Activated CD4-positive, alpha-beta memory T cell treated with anti-CD3 and anti-CD28 coated beads, Interleukin-2, amount 10 ng/mL, durations not matched to agents 7 days and 5 days (primary cell): Measurements from ENCODE around the gene FSTL1. TPM values are rescaled to one million over a fixed set of nuclear protein-coding genes. Genes with fewer than 3 reads are reported as not detected.

Experiments
- CTCF ChIA-PET: fragments of 350-600 bp; sonication (Branson Sonifier 250); formaldehyde crosslinking; loops from one replicate; lab custom pipeline; 2021; ENCODE audit warnings: antibody characterized with exemption, inconsistent platforms; lab: Charles Lee
- POLR2A ChIA-PET: fragments of 350-600 bp; sonication (Branson Sonifier 250); formaldehyde crosslinking; loops from one replicate; lab custom pipeline; 2021; ENCODE audit warnings: antibody characterized with exemption; lab: Charles Lee
- DNase-seq: peaks from one replicate; pipeline ENCODE4 v3.0.0-alpha.2; 2020
- H3K27ac Mint-ChIP-seq: one replicate; pipeline ENCODE4 v1.8.0; 2021; ENCODE audit warnings: mild to moderate bottlenecking, mixed read lengths
- H3K27me3 Mint-ChIP-seq: one replicate; pipeline ENCODE4 v1.8.0; 2021; ENCODE audit warnings: mixed read lengths
- H3K36me3 Mint-ChIP-seq: one replicate; pipeline ENCODE4 v1.8.0; 2021; ENCODE audit warnings: low read depth, mixed read lengths
- H3K4me1 Mint-ChIP-seq: one replicate; pipeline ENCODE4 v1.8.0; 2021; ENCODE audit warnings: mixed read lengths
- H3K4me3 Mint-ChIP-seq: one replicate; pipeline ENCODE4 v1.8.0; 2021; ENCODE audit warnings: mild to moderate bottlenecking, mixed read lengths
- H3K9me3 Mint-ChIP-seq: one replicate; pipeline ENCODE4 v1.8.0; 2021; ENCODE audit warnings: mixed read lengths
- total RNA-seq, 2 experiments: library from RNA; stranded (reverse); gene quantifications; one replicate each; pipeline ENCODE4 v1.2.3, GENCODE V29; 2021

Gene FSTL1
- under 1 TPM; 0.30 to 0.35 TPM for total RNA-seq

DNA sequence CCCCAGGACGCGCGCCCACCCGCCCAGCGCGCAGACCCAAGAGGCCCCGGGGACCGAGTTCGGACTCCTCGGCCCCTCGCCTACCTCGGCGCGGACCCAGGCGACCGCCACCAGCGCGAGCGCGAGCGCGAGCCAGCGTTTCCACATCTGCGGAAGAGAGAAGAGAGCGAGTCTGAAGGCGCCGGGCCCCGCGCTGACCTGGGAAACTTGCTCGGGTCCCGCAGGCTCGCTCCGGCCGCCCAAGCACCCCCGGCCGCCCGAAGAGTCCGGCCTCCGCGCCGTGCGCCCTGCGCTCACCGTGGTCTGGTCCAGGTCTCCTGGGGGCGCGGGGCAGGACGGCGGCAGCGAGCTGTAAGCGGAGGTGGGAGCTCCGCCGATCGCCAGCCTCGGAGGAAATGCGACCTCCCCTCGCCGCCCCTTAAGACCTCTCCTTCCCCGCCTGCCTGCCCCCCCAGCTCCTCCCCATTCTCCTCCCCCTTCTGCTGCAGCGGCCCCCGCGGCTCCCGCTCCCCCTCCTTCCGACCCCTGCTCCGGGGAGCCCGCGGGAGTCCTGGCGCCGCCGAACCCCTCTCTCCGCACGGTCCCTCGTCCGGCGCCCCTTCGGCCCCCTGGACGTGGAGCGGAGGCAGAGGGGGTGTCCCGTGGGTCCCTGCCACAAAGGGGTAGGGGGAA is at the start of gene FSTL1:
TSS of gene FSTL1 (minus strand) at position 393 of the 672 bp plus-strand sequence. CDS start at position 147, 246 bp downstream.
- DNase-seq, result no peak
- Mint-ChIP-seq H3K9me3 (no peaks in the 10 kb centered on the region), H3K27ac (no peak within 1 kb of the TSS), H3K4me3 (peak within 1 kb of the TSS; percentile 69), H3K36me3 (no peaks in the 10 kb centered on the region), H3K27me3 (peaks cover 56% of the 10 kb centered on the region), H3K4me1 (peaks cover 12% of the 10 kb centered on the region)
- CTCF ChIA-PET, result no interaction called here
- POLR2A ChIA-PET, result no interaction called here

- H3K27ac Mint-ChIP-seq, result no peak overlapping the region
- peaks cover 10% of the 10 kb centered on the region for H3K9me3 Mint-ChIP-seq
- no peaks in the 10 kb centered on the region for H3K36me3 Mint-ChIP-seq
- H3K4me3 Mint-ChIP-seq, result no peak overlapping the region
- peaks cover 3% of the 10 kb centered on the region for H3K27me3 Mint-ChIP-seq
- DNase-seq, result no peak
- no peaks in the 10 kb centered on the region for H3K4me1 Mint-ChIP-seq
- ChIA-PET POLR2A (no interaction called here), CTCF (interaction anchor here (1.1 kb wide), 1 partner anchor 10 kb away, joined by 3 read pairs; no protein-coding TSS in a partner anchor)
Measured at GRCh38 chr3:120498556-120499346, 48.0 kb upstream of the FSTL1 start.

GRCh38 chr3:120497818-120498217 is 47.0 kb upstream of the FSTL1 start:
- Mint-ChIP-seq H3K27me3 (peaks cover 3% of the 10 kb centered on the region), H3K4me3 (no peak overlapping the region), H3K4me1 (no peaks in the 10 kb centered on the region), H3K36me3 (no peaks in the 10 kb centered on the region), H3K9me3 (peaks cover 10% of the 10 kb centered on the region), H3K27ac (no peak overlapping the region)
- ChIA-PET CTCF (no interaction called here), POLR2A (no interaction called here)
- no peak for DNase-seq

DNA sequence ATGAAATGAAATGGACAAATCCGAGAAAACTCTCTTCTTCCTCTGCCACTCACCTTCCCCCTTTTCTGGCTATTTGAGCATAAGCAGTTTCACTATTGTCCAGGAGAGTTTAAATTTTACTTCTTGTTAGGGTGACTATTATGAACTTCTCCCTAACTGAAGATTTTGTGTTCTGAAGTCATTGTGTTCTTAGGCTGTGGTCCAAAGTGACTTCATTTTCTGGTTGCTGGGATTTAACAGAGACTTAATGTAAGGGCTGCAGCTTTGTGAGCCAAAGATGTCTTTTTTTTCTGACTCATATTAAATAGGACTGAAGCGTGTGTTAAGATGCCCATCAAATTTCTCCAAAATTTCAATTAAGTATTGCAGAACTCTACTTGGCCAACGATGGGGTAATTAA is 46.5 kb upstream of the FSTL1 start:
- H3K36me3 Mint-ChIP-seq, result no peaks in the 10 kb centered on the region
- no peak for DNase-seq
- CTCF ChIA-PET, result no interaction called here
- POLR2A ChIA-PET, result no interaction called here
- peaks cover 10% of the 10 kb centered on the region for H3K9me3 Mint-ChIP-seq
- H3K4me3 Mint-ChIP-seq, result no peak overlapping the region
- H3K27me3 Mint-ChIP-seq, result peaks cover 3% of the 10 kb centered on the region
- H3K4me1 Mint-ChIP-seq, result no peaks in the 10 kb centered on the region
- H3K27ac Mint-ChIP-seq, result no peak overlapping the region

DNA sequence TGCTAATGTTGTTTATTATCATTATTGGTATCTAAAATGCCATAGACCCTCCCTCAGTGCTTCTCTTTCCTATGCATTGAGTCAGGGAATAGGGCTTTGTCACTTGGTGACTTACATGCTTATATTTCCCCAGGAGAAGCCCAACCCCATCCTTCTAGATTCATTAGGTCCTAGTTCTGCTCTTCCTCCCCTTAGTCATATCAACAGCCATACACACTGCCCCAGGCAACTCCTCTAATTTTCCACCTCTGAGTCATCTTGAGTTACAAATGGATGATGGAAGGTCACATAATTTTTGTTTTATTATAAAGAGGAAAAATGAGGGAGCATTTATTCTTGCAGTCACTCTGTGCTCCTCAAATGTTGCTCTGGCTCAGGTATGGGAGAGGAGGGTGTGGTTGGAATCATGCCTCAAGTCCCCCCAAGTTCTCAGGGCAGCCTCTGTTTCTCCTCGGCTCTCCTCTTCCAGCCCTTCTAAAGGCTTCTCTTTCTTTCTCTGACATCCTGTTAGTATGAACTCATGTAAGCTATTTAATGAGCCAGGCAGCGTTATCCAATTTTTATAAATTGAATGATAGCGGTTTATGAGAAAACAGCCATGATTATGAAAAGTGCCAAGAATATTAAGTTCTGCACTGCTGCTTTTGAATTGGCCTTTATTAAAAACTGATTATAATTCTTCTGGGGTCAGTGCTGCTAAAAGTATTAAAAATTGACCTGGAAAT is 45.6 kb upstream of the FSTL1 start:
- Mint-ChIP-seq H3K4me3 (no peak overlapping the region), H3K27ac (no peak overlapping the region), H3K27me3 (peaks cover 4% of the 10 kb centered on the region), H3K4me1 (no peaks in the 10 kb centered on the region), H3K36me3 (no peaks in the 10 kb centered on the region), H3K9me3 (peaks cover 10% of the 10 kb centered on the region)
- POLR2A ChIA-PET, result no interaction called here
- DNase-seq, result no peak
- CTCF ChIA-PET, result no interaction called here

DNA sequence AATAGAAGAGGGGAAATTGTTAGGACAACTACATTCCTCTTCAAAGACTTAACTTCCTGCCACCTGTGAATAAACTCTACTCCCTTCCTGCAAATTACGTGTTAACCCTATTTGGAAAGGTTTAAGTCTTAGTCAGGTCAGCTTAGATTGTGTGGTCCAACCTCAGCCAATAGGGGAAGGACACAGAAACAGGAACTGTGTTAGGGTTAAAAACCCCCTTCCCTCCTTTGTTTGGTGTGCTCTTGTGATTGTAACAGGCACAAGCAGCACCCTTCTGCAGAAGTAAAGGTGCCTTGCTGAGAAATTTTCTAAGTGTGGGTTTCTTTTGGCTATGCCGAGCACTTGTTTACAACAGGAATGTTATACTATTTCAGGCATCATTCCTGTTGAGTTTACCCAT is 45.0 kb upstream of the FSTL1 start:
- Mint-ChIP-seq H3K27ac (no peak overlapping the region), H3K27me3 (peaks cover 11% of the 10 kb centered on the region), H3K4me3 (no peak overlapping the region), H3K36me3 (no peaks in the 10 kb centered on the region), H3K9me3 (peaks cover 10% of the 10 kb centered on the region), H3K4me1 (no peaks in the 10 kb centered on the region)
- ChIA-PET POLR2A (no interaction called here), CTCF (no interaction called here)
- DNase-seq, result no peak

DNA sequence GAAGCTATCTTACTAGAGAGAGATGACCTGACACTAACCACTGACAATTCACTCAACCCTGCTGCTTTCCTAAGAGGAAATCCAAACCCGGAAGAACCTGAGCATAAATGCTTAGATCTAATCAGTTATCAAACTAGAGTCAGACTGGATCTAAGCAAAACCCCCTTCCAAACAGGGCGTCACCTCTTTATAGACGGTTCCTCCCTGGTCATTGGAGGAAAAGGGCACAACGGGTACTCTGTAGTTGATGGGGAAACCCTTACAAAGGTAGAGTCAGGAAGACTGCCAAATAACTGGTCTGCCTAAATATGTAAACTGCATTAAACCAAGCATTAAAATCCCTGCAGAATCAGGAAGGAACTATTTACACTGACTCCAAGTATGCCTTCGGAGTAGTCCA is 41.3 kb upstream of the FSTL1 start:
- H3K4me3 Mint-ChIP-seq, result no peak overlapping the region
- peaks cover 13% of the 10 kb centered on the region for H3K27me3 Mint-ChIP-seq
- CTCF ChIA-PET, result no interaction called here
- POLR2A ChIA-PET, result no interaction called here
- no peak overlapping the region for H3K27ac Mint-ChIP-seq
- no peaks in the 10 kb centered on the region for H3K36me3 Mint-ChIP-seq
- H3K4me1 Mint-ChIP-seq, result no peaks in the 10 kb centered on the region
- no peak for DNase-seq
- peaks cover 10% of the 10 kb centered on the region for H3K9me3 Mint-ChIP-seq

- Mint-ChIP-seq H3K4me1 (no peaks in the 10 kb centered on the region), H3K9me3 (peaks cover 4% of the 10 kb centered on the region), H3K36me3 (no peaks in the 10 kb centered on the region), H3K27ac (no peak overlapping the region), H3K27me3 (peaks cover 17% of the 10 kb centered on the region), H3K4me3 (no peak overlapping the region)
- POLR2A ChIA-PET, result no interaction called here
- CTCF ChIA-PET, result no interaction called here
- no peak for DNase-seq
Measured at GRCh38 chr3:120489421-120489820, 38.6 kb upstream of the FSTL1 start.

GRCh38 chr3:120488296-120488695 is 37.5 kb upstream of the FSTL1 start:
- Mint-ChIP-seq H3K9me3 (no peaks in the 10 kb centered on the region), H3K27me3 (peaks cover 18% of the 10 kb centered on the region), H3K27ac (no peak overlapping the region), H3K36me3 (no peaks in the 10 kb centered on the region), H3K4me3 (no peak overlapping the region), H3K4me1 (no peaks in the 10 kb centered on the region)
- DNase-seq, result no peak
- CTCF ChIA-PET, result no interaction called here
- POLR2A ChIA-PET, result no interaction called here

GRCh38 chr3:120487191-120487650 is 36.4 kb upstream of the FSTL1 start:
- ChIA-PET POLR2A (no interaction called here), CTCF (no interaction called here)
- no peaks in the 10 kb centered on the region for H3K4me1 Mint-ChIP-seq
- DNase-seq, result no peak
- peaks cover 18% of the 10 kb centered on the region for H3K27me3 Mint-ChIP-seq
- H3K36me3 Mint-ChIP-seq, result no peaks in the 10 kb centered on the region
- H3K4me3 Mint-ChIP-seq, result no peak overlapping the region
- H3K9me3 Mint-ChIP-seq, result no peaks in the 10 kb centered on the region
- H3K27ac Mint-ChIP-seq, result no peak overlapping the region

DNA sequence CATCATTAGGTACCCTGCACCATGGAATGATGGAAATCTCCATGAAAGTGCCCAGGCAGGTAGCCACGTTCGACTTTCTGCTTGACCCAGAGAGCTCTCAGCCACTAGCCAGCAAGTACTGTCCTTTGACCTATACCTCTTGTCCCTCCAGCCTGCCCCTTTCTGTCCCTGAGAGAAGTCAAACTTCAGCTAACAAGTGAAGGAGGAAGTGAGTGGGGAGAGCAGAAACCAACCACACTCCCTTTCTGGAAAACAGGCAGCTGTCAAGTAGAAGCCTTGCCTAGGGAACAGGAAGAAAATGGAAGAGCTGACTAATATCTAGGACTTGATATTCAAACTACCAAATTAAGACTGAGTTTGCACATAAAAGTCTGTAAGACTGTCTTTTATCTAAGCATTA is 30.3 kb upstream of the FSTL1 start:
- Mint-ChIP-seq H3K27me3 (peaks cover 5% of the 10 kb centered on the region), H3K4me3 (no peak overlapping the region), H3K4me1 (no peaks in the 10 kb centered on the region), H3K36me3 (no peaks in the 10 kb centered on the region), H3K27ac (no peak overlapping the region), H3K9me3 (no peaks in the 10 kb centered on the region)
- no peak for DNase-seq
- CTCF ChIA-PET, result interaction anchor here (0.7 kb wide), 1 partner anchor 697 kb away, joined by 3 read pairs; no protein-coding TSS in a partner anchor
- POLR2A ChIA-PET, result no interaction called here

GRCh38 chr3:120477781-120478180 is 27.0 kb upstream of the FSTL1 start:
- H3K4me1 Mint-ChIP-seq, result no peaks in the 10 kb centered on the region
- CTCF ChIA-PET, result no interaction called here
- H3K4me3 Mint-ChIP-seq, result no peak overlapping the region
- H3K9me3 Mint-ChIP-seq, result no peaks in the 10 kb centered on the region
- no peak for DNase-seq
- H3K27me3 Mint-ChIP-seq, result peaks cover under 1% of the 10 kb centered on the region
- no peaks in the 10 kb centered on the region for H3K36me3 Mint-ChIP-seq
- POLR2A ChIA-PET, result no interaction called here
- H3K27ac Mint-ChIP-seq, result no peak overlapping the region

GRCh38 chr3:120475722-120476377 is 25.1 kb upstream of the FSTL1 start:
- H3K36me3 Mint-ChIP-seq, result no peaks in the 10 kb centered on the region
- H3K9me3 Mint-ChIP-seq, result no peaks in the 10 kb centered on the region
- CTCF ChIA-PET, result no interaction called here
- DNase-seq, result no peak
- no peak overlapping the region for H3K4me3 Mint-ChIP-seq
- H3K4me1 Mint-ChIP-seq, result no peaks in the 10 kb centered on the region
- POLR2A ChIA-PET, result interaction anchor here (0.6 kb wide), 1 partner anchor 18 kb away, joined by 3 read pairs; no protein-coding TSS in a partner anchor
- H3K27me3 Mint-ChIP-seq, result peaks cover 7% of the 10 kb centered on the region
- no peak overlapping the region for H3K27ac Mint-ChIP-seq
